HG02840 (cell line): Measurements from ENCODE around the gene CSTF1.
A peak's percentile ranks its signal among the peaks of the same experiment; 100 is the strongest.

ENCODE experiments used
- ATAC-seq: cut with Tn5 transposase; IDR thresholded peaks from one replicate; pipeline ENCODE4 v1.9.1; 2021; ENCODE audit warnings: mild to moderate bottlenecking, moderate library complexity, moderate number of reproducible peaks; ENCODE audit not compliant: unreplicated experiment, low FRiP score

Gene CSTF1

GRCh38 chr20:56426026-56426425, 33.6 kb downstream of the CSTF1 start:
- no peak for ATAC-seq

- ATAC-seq = no peak
These were observed 34.5 kb downstream of the CSTF1 start for GRCh38 chr20:56426926-56427325.

GRCh38 chr20:56427797-56428196, 35.4 kb downstream of the CSTF1 start:
- ATAC-seq = no peak

GRCh38 chr20:56428410-56428809, 36.0 kb downstream of the CSTF1 start:
- ATAC-seq = no peak

- no peak for ATAC-seq
These were observed 36.4 kb downstream of the CSTF1 start for GRCh38 chr20:56428881-56429280.

GRCh38 chr20:56429502-56429901, 37.1 kb downstream of the CSTF1 start:
- ATAC-seq = no peak

- ATAC-seq = no peak
These were observed 37.5 kb downstream of the CSTF1 start for GRCh38 chr20:56429941-56430340.

GRCh38 chr20:56430461-56430860, 38.0 kb downstream of the CSTF1 start:
- ATAC-seq = no peak

GRCh38 chr20:56430957-56431356, 38.5 kb downstream of the CSTF1 start:
- ATAC-seq = no peak

- ATAC-seq = no peak
These were observed 39.0 kb downstream of the CSTF1 start for GRCh38 chr20:56431471-56431870.

- ATAC-seq = no peak
These were observed 40.9 kb downstream of the CSTF1 start for GRCh38 chr20:56433221-56433879.

- no peak for ATAC-seq
These were observed 41.4 kb downstream of the CSTF1 start for GRCh38 chr20:56433880-56434255.

- ATAC-seq = no peak
These were observed 44.9 kb downstream of the CSTF1 start for GRCh38 chr20:56437196-56437960.

- no peak for ATAC-seq
These were observed 45.8 kb downstream of the CSTF1 start for GRCh38 chr20:56438284-56438683.

GRCh38 chr20:56439771-56440291, 47.4 kb downstream of the CSTF1 start:
- no peak for ATAC-seq

- ATAC-seq = peak; percentile 74
These were observed 48.0 kb downstream of the CSTF1 start for GRCh38 chr20:56440346-56441007.

GRCh38 chr20:56442389-56443365, 50.2 kb downstream of the CSTF1 start:
- no peak for ATAC-seq

GRCh38 chr20:56443654-56444540, 51.5 kb downstream of the CSTF1 start:
- no peak for ATAC-seq

- ATAC-seq = no peak
These were observed 52.7 kb downstream of the CSTF1 start for GRCh38 chr20:56445130-56445529.
